GM18907 (cell line): Measurements from ENCODE around the gene CCDC71L.

Source experiments
- ATAC-seq: cut with Tn5 transposase; IDR thresholded peaks from one replicate; pipeline ENCODE4 v1.9.1; 2021; ENCODE audit warnings: mild to moderate bottlenecking, moderate library complexity; ENCODE audit not compliant: unreplicated experiment

CCDC71L gene

DNA sequence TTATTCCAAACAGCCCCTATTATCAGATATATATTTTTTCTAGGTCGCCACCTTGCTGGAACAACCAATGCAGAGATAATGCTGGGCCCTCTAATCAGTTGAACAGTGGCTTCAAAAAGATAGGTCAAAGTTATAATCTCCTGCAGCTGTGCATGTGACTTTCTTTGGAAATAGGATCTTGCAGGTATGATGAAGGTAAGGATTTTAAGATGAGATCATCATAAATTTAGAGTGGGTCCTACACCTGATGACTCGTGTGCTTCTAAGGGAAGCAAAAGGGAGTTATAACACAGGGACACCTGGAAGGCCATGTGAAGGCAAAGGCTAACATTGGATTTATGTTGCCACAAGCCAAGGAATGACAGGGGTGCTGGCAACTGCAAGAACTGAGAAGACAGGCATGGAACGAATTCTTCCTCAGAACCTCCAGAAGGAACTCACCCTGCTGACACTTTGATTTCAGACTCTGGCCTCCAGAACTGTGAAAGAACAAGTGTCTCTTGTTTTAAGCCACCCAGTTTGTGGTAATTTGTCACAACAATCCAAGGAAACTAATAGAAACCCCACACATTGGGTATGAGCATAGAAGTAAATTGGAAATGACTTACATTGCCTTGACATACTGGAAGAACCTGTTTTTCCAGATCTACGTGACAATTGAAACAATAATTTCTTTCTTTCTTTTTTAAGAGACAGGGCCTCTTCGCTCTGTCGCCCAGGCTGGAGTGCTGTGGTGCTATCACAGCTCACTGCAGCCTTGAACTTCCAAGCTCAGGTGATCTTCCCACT is 34.4 kb downstream of the CCDC71L start:
- ATAC-seq, result no peak

DNA sequence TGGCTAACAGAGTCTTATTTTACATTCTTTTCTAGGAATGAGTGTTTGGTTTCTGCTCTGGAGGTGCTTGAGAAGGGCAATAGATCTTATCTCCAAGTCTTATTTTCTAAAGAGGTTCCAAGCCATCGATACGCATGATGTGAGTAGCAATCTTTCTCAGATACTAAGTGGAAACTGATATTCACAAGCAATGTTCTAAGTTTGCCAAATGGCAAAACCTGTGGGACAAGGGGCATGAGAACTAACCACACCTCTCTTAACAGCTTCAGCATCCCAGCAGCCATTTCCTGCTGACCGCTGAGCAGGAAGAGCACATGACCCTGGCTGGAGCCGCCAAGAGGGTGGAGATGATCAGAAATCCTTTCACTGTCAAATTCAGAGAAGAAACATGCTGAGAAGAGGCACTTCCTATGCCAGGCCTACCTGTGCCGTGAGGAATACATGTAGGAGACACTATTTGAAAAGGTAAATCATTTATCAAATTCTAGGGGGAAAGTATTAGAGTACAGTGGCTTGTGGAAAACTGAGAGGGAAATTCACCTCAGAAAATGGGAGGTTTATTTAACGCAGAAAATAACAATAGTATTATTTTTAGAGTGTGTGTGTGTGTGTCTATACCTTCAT is 35.2 kb downstream of the CCDC71L start:
- ATAC-seq, result no peak

DNA sequence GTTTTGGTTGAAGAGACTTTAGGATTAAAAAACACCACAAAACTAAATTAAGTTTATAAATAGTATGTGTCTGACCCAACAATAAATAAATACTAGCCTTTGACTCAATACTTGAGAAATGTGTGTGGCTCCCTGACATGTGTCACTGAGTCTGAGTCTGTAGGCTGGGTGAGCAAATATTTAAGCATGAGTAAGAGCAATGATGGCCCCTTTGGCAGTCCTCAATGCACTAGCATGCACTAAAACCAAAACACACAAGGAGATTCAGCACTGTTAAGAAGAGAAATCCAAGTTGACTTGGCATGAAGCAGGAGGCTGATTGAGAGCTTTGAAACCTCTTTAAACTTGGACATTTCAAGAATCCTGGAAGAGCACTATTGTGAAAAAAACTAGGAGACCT is 37.1 kb downstream of the CCDC71L start:
- ATAC-seq, result no peak

GRCh38 chr7:106623315-106623660 is 37.7 kb downstream of the CCDC71L start:
- no peak for ATAC-seq

- ATAC-seq, result no peak
Measured at GRCh38 chr7:106622654-106623314, 38.2 kb downstream of the CCDC71L start.

DNA sequence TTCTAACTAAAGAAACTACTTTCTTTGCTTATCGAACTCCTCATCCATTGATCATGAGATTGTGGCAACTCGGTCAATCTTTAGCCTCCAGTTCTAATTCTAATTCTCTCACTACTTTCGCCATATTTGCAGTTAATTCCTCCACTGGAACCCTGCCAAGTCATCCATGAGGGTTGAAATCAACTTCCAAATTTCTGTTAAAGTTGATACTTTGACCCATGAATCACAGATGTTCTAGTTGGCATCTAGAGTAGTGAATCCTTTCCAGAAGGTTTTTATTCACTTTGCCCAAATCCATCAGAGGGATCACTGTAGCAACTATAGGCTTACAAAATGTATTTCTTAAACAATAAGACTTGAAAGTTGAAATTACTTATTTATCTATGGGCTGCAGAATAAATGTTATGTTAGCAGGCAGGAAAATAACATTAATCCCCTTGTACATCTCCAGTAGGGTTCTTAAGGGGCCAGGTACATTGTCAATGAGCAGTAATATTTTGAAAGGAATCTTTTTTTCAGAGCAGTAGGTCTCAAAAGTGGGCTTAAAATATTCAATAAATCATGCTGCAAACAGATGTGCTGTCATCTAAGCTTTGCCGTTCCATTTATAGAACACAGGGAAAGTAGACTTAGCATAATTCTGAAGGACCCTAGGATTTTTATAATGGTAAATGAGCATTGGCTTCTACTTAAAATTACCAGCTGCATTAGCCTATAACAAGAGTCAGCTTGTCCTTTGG is 39.4 kb downstream of the CCDC71L start:
- no peak for ATAC-seq

DNA sequence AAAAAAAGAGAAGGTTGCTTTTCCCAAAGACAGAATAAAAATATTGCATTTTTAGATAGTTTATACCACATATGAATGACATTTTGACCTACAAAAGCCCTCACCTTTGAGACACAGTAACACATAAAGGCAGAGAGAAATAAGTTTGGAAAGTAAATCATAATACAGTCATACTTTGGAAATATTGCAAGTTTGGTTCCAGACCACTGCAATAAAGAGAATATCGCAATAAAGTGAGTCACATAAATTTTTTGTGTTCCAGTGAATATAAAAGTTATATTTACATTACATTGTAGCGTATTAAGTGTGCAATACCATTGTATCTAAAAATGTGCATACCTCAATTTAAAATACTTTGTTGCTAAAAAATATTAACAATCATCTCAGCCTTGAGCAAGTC is 40.3 kb downstream of the CCDC71L start:
- no peak for ATAC-seq

DNA sequence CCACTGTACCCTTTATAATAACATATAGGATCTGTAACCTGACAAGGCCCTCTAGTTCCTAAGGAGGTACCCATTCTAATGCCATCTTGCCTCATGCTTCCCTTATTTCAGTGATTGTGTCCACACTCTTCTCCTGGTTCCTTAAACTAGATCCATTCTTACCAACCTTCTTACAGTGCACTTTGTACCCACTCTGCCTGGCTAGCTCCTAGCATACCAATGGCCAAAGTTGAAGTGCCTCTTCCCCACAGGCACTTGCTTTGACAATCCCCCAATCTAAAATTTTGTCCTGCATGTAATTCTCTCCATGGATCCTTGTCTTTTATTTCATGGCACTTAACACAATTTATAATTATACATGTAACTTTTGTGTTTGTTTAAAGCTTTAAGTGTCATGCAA is 40.9 kb downstream of the CCDC71L start:
- ATAC-seq, result no peak

- no peak for ATAC-seq
Measured at GRCh38 chr7:106619213-106619612, 41.7 kb downstream of the CCDC71L start.

GRCh38 chr7:106618480-106618879 is 42.5 kb downstream of the CCDC71L start:
- ATAC-seq, result no peak

DNA sequence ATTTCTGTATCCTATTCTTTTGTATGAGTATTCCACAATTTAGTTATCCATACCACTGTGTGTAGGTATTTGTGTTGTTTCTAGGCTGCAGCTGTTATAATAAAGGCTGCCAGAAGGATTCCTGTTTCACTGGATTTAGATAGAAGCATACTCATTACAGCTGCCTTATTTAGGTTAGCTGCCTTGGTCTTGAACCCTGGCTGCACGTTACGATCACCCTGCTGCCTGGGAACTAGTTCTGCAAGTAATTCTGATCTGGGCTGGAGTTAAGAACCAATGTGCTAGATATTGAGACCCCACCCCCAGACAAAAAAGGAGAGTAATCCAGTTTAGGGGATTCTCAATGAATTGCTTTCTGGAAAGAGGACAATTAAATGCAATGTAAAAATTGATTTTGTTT is 43.1 kb downstream of the CCDC71L start:
- no peak for ATAC-seq

GRCh38 chr7:106616708-106617051 is 44.3 kb downstream of the CCDC71L start:
- ATAC-seq, result no peak

GRCh38 chr7:106615808-106616707 is 44.9 kb downstream of the CCDC71L start:
- no peak for ATAC-seq

DNA sequence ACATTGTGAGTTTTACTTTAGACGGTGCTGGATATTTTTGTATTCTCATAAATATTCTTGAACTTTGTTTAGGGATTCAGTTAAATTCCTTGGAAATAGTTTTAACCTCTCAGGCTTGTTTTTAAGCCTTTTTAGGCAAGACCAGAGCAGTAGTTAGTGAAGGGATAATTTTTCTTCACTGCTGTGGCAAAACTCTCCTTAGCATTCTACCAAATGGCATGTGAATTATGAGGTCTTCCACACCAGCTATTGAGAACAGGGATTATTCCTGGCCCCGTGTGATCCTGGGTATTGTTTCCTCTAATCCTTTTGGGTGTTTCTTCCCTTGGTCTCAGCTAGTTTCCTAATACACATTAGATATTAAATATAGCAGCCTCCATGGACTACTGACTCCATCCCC is 46.2 kb downstream of the CCDC71L start:
- ATAC-seq, result no peak

DNA sequence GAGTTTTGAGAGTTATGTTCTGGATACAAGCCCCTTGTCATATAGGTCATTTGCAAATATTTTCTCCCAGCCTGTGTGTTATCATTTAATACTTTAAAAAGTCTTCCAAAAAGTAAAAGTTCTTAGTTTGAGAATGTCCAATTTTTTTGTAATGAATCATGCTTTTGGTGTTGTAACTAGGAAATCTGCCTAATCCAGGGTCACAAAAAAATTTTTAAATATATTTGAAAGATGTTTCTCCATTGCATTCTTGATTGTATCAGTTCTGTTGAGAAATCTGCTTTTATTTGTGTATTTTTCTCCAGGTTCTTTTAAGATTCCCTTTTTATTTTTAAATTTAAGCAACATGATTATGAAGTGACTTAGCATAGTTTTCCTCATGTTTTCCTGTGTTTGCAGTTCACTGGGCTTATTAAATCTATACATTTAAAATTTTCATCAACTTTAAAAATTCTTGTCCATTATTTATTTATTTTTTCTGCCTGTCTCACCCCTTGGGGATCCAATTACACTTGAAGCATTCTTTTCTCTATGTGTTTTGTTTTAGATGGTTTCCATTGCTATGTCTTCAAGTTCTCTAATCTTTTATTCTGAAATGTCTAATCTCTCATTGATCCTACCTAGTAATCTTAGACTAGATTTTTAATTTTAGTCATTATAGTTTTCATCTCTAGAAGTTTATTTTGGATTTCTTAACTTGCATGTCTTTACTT is 47.0 kb downstream of the CCDC71L start:
- ATAC-seq, result no peak

- ATAC-seq, result no peak
Measured at GRCh38 chr7:106613279-106613678, 47.7 kb downstream of the CCDC71L start.

- ATAC-seq, result no peak
Measured at GRCh38 chr7:106612432-106612831, 48.5 kb downstream of the CCDC71L start.

DNA sequence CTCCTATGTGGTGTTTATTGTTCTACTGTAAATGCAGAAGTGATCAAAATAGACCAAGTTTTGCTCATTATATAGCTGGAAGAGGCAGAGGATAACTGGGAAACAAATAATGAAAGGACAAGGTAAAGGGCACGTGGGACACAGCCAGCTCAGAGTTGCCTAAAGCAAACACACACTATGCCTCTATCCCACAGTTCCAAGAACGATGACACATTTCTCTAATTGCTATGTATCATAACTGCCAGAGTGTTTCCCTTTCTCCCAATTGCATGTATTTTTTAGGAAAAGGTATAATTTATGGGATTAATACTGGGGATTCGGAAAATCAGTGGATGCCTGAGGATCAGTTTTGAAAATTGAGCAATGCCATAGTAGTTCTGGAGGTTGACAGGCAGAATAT is 49.0 kb downstream of the CCDC71L start:
- ATAC-seq, result no peak

GRCh38 chr7:106610996-106611886 is 49.7 kb downstream of the CCDC71L start:
- ATAC-seq, result no peak
